IPS-20b (cell line): ENCODE results near the gene CDA.

Source experiments
- H3K27ac ChIP-seq: one replicate; pipeline ENCODE4 v1.5.1; 2013; ENCODE audit warnings: low read length
- H3K27me3 ChIP-seq: 2 replicates; pipeline ENCODE4 v1.6.1; 2013; ENCODE audit warnings: mild to moderate bottlenecking, low read length, inconsistent platforms; ENCODE audit not compliant: insufficient read depth
- H3K36me3 ChIP-seq: 2 replicates; pipeline ENCODE4 v1.6.1; 2013; ENCODE audit warnings: low read depth, mild to moderate bottlenecking, inconsistent platforms, low read length, moderate library complexity; ENCODE audit not compliant: insufficient read depth
- H3K4me1 ChIP-seq: 2 replicates; pipeline ENCODE4 v1.6.1; 2013; ENCODE audit warnings: mild to moderate bottlenecking, control low read depth, inconsistent platforms, low read length, moderate library complexity; ENCODE audit not compliant: insufficient read depth
- H3K4me3 ChIP-seq: 2 replicates; pipeline ENCODE4 v1.5.1; 2013; ENCODE audit warnings: mild to moderate bottlenecking, low read length, inconsistent platforms
- H3K9ac ChIP-seq: 2 replicates; pipeline ENCODE4 v1.6.1; 2013; ENCODE audit warnings: low read depth, mild to moderate bottlenecking, inconsistent platforms, low read length, moderate library complexity
- H3K9me3 ChIP-seq: 2 replicates; pipeline ENCODE4 v1.6.1; 2013; ENCODE audit warnings: mild to moderate bottlenecking, low read depth, low read length, inconsistent platforms; ENCODE audit not compliant: insufficient read depth

CDA gene

DNA sequence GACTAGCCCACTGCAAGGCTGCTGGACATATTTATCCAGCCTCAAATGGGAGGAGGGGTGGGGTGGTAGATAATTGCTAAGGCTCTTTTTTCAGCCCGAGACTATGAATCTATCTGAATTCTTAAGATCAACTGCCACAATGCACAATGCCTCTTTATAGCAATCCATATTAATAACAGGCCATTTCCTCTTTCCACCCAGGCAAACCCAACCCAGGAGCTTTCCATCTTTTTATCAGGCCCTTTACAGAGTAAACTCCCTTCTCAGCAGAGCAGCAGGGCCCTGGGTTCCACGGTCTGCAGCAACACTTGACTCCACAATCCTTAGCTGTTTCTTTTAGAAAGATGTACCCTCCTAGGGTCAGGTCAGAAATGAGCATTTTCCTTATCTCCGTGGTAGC is 71.5 kb downstream of the CDA start:
- Histone ChIP-seq H3K4me3 (peak overlapping the region; percentile 98), H3K9ac (peak overlapping the region; percentile 97), H3K27ac (peak overlapping the region; percentile 89), H3K27me3 (no peaks in the 10 kb centered on the region), H3K9me3 (no peaks in the 10 kb centered on the region), H3K36me3 (peaks cover 47% of the 10 kb centered on the region), H3K4me1 (peaks cover 7% of the 10 kb centered on the region; the same call in 1 of the 2 replicates)

GRCh38 chr1:20660847-20661206 is 71.9 kb downstream of the CDA start:
- Histone ChIP-seq H3K27me3 (no peaks in the 10 kb centered on the region), H3K9ac (peak overlapping the region; percentile 97), H3K36me3 (peaks cover 42% of the 10 kb centered on the region), H3K9me3 (no peaks in the 10 kb centered on the region), H3K4me1 (peaks cover 7% of the 10 kb centered on the region; the same call in 1 of the 2 replicates), H3K27ac (peak overlapping the region; percentile 89), H3K4me3 (peak overlapping the region; percentile 98)

GRCh38 chr1:20661207-20662109 is 72.6 kb downstream of the CDA start, which contains the start of gene DDOST:
Gene DDOST (minus strand): TSS chr1:20661369. CDS start chr1:20661350, 19 bp downstream.
- Histone ChIP-seq H3K9me3 (no peaks in the 10 kb centered on the region), H3K9ac (peak within 1 kb of the TSS; percentile 97), H3K27ac (peak within 1 kb of the TSS; percentile 89), H3K27me3 (no peaks in the 10 kb centered on the region), H3K4me1 (peaks cover 7% of the 10 kb centered on the region; the same call in 1 of the 2 replicates), H3K36me3 (peaks cover 36% of the 10 kb centered on the region), H3K4me3 (peak within 1 kb of the TSS; percentile 98)

GRCh38 chr1:20662110-20662475 is 73.2 kb downstream of the CDA start:
- peaks cover 30% of the 10 kb centered on the region for H3K36me3 ChIP-seq
- no peaks in the 10 kb centered on the region for H3K9me3 ChIP-seq
- H3K4me1 ChIP-seq: peaks cover 7% of the 10 kb centered on the region; the same call in 1 of the 2 replicates
- peak overlapping the region; percentile 91 for H3K9ac ChIP-seq
- H3K27me3 ChIP-seq: no peaks in the 10 kb centered on the region
- peak overlapping the region; percentile 98 for H3K4me3 ChIP-seq
- peak overlapping the region; percentile 78 for H3K27ac ChIP-seq

- no peak overlapping the region for H3K4me3 ChIP-seq
- H3K4me1 ChIP-seq: peaks cover 7% of the 10 kb centered on the region; the same call in 1 of the 2 replicates
- H3K36me3 ChIP-seq: peaks cover 17% of the 10 kb centered on the region
- no peaks in the 10 kb centered on the region for H3K9me3 ChIP-seq
- no peaks in the 10 kb centered on the region for H3K27me3 ChIP-seq
- H3K27ac ChIP-seq: no peak overlapping the region
- no peak overlapping the region for H3K9ac ChIP-seq
Measured at GRCh38 chr1:20663365-20663764, 74.5 kb downstream of the CDA start.

DNA sequence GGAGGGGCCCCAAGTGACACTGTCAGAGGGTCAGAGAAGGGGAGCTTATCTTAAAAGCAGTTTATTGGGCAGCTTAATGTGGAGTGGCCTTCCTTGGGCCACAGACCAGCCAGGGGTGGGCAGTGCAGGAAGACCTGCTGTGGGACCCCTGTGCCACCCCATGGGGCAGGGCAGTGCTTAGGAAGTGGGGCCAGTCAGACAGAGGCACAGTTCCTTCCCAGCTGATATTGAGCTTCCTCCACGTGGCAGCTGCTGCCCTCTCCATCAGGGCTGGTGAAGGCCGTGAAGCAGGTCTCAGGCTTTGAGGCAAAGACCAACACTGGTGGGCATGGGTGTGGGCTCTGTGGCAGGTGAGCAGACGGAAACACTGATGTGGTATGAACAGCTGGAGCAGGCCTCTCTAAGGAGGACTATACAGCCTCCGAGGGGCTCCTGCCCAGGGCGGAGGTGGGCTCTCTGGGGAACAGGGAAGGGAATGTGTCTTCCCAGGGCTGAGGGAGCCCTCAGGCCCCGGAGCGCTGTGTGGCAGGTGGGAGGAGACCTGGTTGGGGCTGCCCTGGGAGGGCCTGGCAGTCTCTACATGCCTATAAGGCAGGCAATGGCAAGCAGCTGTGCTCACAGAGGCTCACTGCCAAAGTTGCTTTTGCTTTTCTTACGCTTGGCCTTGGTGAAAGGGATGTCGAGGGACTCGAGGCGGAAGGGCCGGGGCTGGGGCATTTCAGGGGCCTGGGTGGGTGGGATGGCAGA is 75.2 kb downstream of the CDA start:
- Histone ChIP-seq H3K9me3 (no peaks in the 10 kb centered on the region), H3K27me3 (no peaks in the 10 kb centered on the region)

GRCh38 chr1:20665726-20666125 is 76.8 kb downstream of the CDA start:
- Histone ChIP-seq H3K27ac (no peak overlapping the region), H3K9me3 (no peaks in the 10 kb centered on the region), H3K36me3 (no peaks in the 10 kb centered on the region)

More for the DNA sequence above, 75.2 kb downstream of the CDA start:
- peaks cover 7% of the 10 kb centered on the region; the same call in 1 of the 2 replicates for H3K4me1 ChIP-seq
- H3K27ac ChIP-seq: no peak overlapping the region
- peaks cover 9% of the 10 kb centered on the region for H3K36me3 ChIP-seq
- H3K4me3 ChIP-seq: no peak overlapping the region
- H3K9ac ChIP-seq: no peak overlapping the region

GRCh38 chr1:20666146-20666545 is 77.2 kb downstream of the CDA start:
- Histone ChIP-seq H3K4me1 (peaks cover 4% of the 10 kb centered on the region; the same call in 1 of the 2 replicates), H3K9ac (no peak overlapping the region), H3K9me3 (no peaks in the 10 kb centered on the region), H3K36me3 (no peaks in the 10 kb centered on the region), H3K4me3 (no peak overlapping the region), H3K27me3 (no peaks in the 10 kb centered on the region), H3K27ac (no peak overlapping the region)

More at GRCh38 chr1:20665726-20666125, 76.8 kb downstream of the CDA start:
- no peak overlapping the region for H3K4me3 ChIP-seq
- H3K4me1 ChIP-seq: peaks cover 4% of the 10 kb centered on the region; the same call in 1 of the 2 replicates
- no peak overlapping the region for H3K9ac ChIP-seq
- no peaks in the 10 kb centered on the region for H3K27me3 ChIP-seq

GRCh38 chr1:20666804-20667203 is 77.9 kb downstream of the CDA start:
- H3K36me3 ChIP-seq: 0 out of 2 replicates have a peak, but pooled peaks cover 2% of the 10 kb centered on the region
- H3K27ac ChIP-seq: no peak overlapping the region
- no peak overlapping the region for H3K4me3 ChIP-seq
- no peaks in the 10 kb centered on the region for H3K9me3 ChIP-seq
- H3K9ac ChIP-seq: no peak overlapping the region
- no peaks in the 10 kb centered on the region for H3K27me3 ChIP-seq
- peaks cover 4% of the 10 kb centered on the region; the same call in 1 of the 2 replicates for H3K4me1 ChIP-seq
